Upper lobe of left lung (tissue), 4 donors: Measurements from ENCODE around the gene RBM20.

Experiments used
- EP300 ChIP-seq, 4 donors: sonication (generic); formaldehyde crosslinking; IDR thresholded peaks; one replicate each; pipeline ENCODE4 v1.5.1; 2017; ENCODE audit warnings: antibody characterized with exemption in 4 of 4, control low read depth in 2 of 4
- POLR2A ChIP-seq, 4 donors: fragments of 450-650 bp; IDR thresholded peaks; one replicate each; pipeline ENCODE4 v1.5.1; 2016 to 2017; ENCODE audit warnings: antibody characterized with exemption in 4 of 4, mild to moderate bottlenecking in 2 of 4
- TF ChIP-seq, protein P1 (sequence below), 6 experiments: fragments of 450-650 bp in 4 of 6; fragments of 200-600 bp in 2 of 6; sonication (generic) in 2 of 6; IDR thresholded peaks; one replicate each; pipeline ENCODE4 v1.5.1; 2016 to 2019; ENCODE audit warnings: antibody characterized with exemption in 6 of 6

DNA sequence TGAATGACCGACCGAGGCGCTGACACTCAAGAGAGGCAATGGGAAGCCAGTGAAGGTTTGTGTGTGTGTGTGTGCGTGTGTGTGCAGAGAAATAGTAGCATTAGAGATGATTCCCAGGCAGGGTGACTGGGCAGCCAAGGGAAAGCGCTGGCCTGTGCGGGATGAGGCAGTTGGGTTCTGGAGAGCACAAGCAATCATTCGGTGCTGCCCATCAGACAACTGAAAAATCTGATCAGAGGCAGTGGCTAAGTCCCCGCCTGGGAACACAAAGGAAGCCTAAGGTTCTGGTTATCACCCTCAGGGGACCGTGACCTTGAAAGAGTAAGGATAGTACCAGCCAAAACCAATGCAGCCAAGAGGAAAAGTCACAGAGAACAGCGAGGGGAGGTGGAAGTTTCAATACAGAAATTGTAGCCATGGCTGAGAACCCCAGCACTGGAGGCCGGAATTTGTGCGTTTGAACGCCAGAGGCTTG lies 226.7 kb downstream of the RBM20 start:
- TF ChIP-seq POLR2A (IDR thresholded peaks at IDR 0.05): no peak
- TF ChIP-seq EP300 (IDR thresholded peaks at IDR 0.05): no peak
- TF ChIP-seq, protein P1, sequence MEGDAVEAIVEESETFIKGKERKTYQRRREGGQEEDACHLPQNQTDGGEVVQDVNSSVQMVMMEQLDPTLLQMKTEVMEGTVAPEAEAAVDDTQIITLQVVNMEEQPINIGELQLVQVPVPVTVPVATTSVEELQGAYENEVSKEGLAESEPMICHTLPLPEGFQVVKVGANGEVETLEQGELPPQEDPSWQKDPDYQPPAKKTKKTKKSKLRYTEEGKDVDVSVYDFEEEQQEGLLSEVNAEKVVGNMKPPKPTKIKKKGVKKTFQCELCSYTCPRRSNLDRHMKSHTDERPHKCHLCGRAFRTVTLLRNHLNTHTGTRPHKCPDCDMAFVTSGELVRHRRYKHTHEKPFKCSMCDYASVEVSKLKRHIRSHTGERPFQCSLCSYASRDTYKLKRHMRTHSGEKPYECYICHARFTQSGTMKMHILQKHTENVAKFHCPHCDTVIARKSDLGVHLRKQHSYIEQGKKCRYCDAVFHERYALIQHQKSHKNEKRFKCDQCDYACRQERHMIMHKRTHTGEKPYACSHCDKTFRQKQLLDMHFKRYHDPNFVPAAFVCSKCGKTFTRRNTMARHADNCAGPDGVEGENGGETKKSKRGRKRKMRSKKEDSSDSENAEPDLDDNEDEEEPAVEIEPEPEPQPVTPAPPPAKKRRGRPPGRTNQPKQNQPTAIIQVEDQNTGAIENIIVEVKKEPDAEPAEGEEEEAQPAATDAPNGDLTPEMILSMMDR (IDR thresholded peaks at IDR 0.05): no peak
